ENCODE measurements around the gene APOO.

Gene APOO

GRCh38 chrX:23907498-23908218 lies at the start of gene APOO, which contains the start of gene CXorf58:
Gene APOO (minus strand): TSS chrX:23907938. CDS start chrX:23907702, 236 bp downstream.
Gene CXorf58 (plus strand): TSS chrX:23908006. CDS start chrX:23910303, 2,297 bp downstream.
- DNase-seq (ENCODE audit: low read depth): peak; percentile 83

- no peak for DNase-seq (ENCODE audit: low read depth)
Measured at GRCh38 chrX:23954396-23954795, 46.7 kb upstream of the APOO start.

DNA sequence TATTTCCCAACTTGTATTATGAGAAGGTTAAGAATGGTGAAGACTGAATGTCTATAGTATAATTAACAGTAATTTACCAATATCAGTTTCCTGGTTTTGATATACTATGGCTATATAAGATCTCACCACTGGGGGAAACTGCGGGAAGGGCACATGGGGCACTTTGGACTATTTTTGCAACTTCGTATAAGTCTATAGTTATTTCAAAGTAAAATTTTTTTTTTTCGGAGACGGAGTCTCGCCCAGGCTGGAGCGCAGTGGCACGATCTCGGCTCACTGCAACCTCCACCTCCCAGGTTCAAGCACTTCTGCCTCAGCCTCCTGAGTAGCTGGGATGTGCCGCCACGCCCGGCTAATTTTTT lies 46.2 kb upstream of the APOO start:
- DNase-seq (ENCODE audit: low read depth): no peak

DNA sequence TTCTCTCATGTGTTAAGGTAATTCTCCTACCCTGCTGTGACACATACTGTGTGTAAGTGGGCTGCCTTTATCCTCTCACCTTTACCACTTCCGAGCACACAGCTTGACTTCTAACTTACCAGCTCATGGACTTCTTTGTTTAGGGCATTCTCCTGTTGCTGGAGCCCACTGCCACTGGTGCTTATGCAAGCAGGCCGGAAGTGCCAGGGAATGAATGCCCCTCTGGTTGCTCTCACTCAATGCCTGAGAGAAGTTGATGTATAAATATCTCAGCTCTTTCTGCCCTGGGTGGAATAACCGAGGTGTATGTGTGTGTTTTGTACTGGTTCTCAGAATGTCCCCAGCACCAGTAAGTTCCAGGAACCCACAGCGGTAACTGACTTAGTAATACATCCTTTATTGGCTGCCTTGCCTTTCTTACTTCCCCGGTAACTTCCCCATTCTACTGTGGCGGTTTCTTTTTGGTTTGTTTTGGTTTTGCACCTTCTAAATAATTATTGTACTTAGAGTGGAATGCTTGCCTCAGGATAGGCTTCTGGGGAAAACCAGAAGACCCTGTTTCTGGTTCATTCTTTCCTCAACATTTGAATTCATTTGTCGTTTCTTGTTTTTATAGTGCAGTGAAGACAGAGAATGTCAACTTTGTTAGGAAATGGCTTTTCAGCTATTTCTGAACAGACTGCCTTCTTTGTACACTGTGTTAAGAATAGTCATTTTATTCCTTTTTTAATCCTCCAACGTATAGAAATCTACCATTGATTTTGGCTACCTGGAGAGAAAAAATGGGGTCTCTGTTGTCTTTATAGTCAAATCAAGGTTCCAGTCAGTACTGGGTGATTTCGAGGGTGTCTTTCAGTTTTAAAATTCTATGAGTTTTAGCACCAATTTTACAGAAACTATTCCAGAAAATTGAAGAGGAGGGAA lies 45.5 kb upstream of the APOO start:
- DNase-seq (ENCODE audit: low read depth): no peak

DNA sequence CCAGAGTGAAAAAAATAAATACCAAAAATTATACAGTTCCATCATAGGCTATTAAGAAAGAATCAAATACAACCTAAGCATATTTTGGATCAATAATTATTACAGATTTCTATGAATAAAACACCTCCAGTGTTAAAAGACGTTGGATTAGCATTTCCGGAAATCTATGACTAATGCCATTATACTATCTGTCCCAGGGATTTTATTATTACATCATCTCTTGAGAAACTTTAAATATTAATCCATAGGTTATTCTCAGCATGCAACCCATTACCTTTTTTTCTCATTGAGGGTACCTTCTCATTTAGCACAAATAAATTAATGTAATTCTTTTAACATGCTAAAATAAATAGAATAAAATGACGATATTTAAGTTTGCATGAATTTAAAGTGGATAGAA lies 44.7 kb upstream of the APOO start:
- DNase-seq (ENCODE audit: low read depth): no peak

GRCh38 chrX:23945206-23945605 lies 37.5 kb upstream of the APOO start:
- no peak for DNase-seq (ENCODE audit: low read depth)

GRCh38 chrX:23944234-23944633 lies 36.5 kb upstream of the APOO start:
- no peak for DNase-seq (ENCODE audit: low read depth)

DNA sequence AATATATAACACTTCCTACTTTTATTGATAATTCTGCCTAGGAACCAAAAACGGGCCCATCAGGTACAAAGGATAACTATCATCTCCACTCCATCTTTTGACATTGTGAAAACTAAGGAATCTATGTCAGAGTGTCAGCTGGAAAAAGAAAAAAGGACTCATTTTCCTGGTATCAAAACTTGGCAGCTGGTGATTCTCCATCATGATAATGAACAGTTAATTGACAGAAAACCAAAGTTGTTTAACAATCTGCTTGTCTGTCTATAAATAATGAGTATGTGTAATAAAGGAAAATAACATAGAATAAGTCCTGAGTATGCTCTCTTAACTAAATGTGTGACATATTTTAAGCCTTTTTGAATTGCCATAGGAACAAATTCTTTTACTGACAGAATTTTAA lies 31.5 kb upstream of the APOO start:
- no peak for DNase-seq (ENCODE audit: low read depth)

DNA sequence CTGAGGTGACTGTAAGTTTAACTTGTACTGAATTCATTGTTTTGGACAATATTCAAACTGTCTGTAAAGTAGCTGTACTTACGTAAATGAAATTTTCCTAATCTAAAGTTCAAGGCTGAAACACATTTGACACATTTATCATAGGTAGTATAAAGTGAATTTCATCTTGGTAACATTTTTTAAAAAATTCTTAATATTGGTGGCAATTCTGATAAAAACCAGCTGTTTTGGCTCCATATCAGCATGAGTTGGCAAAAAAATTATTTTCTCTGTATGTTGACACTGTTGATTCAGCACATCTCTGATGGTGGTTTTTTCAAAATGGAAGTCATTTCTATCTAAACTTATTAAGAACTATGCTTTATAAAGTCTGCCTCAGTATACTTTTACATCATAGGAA lies 31.0 kb upstream of the APOO start:
- DNase-seq (ENCODE audit: low read depth): no peak

- DNase-seq (ENCODE audit: low read depth): no peak
Measured at GRCh38 chrX:23937100-23937499, 29.4 kb upstream of the APOO start.

DNA sequence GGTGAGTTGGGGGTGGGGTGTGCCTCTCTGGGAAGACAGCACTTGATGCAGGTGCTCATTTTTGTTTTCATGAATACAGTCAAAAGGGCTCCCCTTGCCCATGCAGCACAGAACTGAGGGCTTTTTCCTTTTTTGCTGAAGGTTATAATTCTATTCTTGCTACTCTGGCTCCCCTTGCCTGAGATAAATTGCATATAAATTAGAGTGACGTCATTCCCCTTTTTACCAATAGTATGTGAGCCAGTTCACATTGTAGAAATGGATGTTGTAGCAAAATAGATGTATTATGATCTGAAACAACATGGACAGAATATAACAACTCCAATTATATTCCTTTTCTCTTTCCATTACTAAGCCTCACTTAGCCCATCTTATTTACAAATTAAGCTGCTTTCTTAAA lies 28.4 kb upstream of the APOO start:
- DNase-seq (ENCODE audit: low read depth): no peak

- DNase-seq (ENCODE audit: low read depth): no peak
Measured at GRCh38 chrX:23935106-23935505, 27.4 kb upstream of the APOO start.

DNA sequence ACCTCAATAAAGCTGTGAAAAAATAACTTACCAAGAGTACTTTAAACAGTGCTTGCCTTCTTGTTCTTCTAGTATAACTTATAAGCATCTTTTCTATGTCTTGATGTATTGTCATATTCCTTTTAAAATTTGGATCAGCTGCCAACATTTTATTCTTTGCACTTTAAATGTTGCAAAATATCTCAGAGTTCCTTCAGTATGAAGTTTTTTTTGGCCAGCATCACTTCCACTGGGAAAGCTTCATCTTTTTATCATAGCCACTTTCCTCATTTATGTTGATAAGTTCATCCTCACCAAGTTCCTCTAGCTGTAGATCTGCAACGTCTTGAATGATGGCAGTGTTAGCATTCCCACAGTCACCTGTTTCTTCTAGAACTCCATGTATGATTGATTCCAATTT lies 24.3 kb upstream of the APOO start:
- DNase-seq (ENCODE audit: low read depth): no peak

DNA sequence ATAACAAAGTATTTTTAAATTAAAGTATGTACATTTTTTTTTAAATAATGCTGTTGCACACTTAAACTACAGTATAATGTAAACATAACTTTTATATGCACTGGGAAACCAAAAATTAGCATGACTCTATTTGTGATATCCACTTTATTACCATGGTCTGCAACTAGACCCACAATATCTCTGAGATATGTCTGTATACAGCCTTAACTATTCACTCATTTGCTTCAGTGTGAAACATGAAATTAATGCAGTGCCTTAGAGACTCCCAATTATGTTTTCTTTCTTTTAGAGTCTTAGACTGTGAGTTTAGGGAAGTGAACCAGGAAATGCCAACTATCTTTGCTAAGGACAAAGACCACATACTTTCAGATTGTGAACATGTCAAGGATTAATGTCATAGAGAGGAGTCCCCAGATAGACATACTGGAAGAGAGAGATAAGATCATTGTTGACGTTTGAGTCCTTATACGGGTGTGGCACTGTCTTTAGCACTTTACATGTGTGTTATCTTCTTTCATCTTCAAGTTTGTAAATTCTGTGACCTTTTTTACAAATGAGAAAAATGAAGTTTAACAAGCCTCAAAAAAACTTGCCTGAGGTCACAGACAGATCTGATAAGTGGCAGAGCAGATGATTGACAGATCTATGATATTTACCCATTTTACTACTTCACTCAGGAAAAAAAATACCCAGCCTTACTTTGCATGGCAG lies 23.3 kb upstream of the APOO start:
- no peak for DNase-seq (ENCODE audit: low read depth)

- DNase-seq (ENCODE audit: low read depth): no peak
Measured at GRCh38 chrX:23926015-23926414, 18.3 kb upstream of the APOO start.

DNA sequence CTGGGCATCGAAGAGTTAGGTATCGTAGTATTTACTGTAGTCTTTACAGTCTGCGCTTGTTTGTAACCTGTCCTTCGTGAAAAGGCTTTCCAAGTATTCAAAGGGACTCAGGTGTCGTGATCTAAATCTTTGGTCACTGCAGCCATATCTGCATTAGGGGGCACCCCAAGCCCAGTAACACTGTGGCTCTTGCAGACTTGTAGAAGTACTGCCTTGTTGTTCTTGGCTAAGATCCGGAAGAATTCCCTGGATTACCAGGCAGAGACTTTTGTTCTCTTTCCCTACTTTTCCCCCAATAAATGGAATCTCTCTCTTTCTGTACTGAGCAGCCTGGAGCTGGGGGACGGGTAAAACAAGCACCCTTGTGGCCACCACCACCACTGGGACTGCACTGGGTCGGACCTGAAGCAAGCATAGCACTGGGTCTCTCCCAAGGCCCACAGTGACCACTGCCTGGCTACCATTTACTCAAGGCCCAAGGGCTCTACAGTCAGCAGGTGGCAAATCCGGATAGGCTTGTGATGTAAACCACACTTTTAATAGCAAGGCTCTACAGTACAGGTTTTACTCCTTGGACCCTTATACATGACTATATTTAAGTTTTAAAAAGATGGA lies 12.1 kb upstream of the APOO start:
- DNase-seq (ENCODE audit: low read depth): no peak

DNA sequence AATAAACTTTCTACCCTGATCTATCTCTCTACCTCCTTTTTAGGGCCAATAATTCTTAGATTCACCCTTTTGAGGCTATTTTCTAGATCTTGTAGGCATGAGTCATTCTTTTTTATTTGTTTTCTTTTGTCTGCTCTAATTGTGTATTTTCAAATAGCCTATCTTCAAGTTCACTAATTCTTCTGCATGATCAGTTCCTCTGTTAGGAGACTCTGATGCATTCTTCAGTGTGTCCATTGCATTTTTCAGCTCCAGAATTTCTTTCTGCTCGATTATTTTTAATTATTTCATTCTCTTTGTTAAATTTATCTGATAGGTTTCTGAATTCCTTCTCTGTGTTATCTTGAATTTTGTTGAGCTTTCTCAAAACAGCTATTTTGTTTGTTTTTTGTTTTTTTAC lies 11.4 kb upstream of the APOO start:
- DNase-seq (ENCODE audit: low read depth): no peak

- DNase-seq (ENCODE audit: low read depth): no peak
Measured at GRCh38 chrX:23911126-23911835, 3.5 kb upstream of the APOO start.

GRCh38 chrX:23908219-23909004 lies 674 bp upstream of the APOO start:
- no peak for DNase-seq (ENCODE audit: low read depth)

GRCh38 chrX:23907111-23907497 lies 634 bp downstream of the APOO start:
- no peak for DNase-seq (ENCODE audit: low read depth)

DNA sequence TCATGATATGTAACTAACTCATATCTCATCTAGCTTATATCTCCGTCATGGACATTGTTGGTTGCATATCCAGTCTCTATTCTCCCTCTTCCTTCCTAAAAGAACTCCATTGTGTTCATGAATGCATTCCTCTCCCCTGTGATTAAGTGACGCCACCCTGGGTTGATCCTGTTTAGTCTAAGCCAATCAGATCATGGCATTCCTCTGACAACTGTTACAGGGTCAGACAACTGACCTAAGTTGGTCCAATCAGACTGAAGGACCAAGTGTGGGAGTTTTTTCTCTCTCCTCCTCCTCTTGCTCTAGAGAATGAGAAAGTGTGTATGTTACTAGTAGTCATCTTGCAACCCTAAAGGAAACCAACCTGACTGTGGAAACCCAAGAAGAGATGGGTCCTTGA lies 3.6 kb downstream of the APOO start:
- DNase-seq (ENCODE audit: low read depth): no peak

All from fibroblast of the conjunctiva (primary cell).